ENCODE measurements around the gene LRRN2.

The LRRN2 gene

GRCh38 chr1:204592246-204592948 is 93.1 kb downstream of the LRRN2 start:
- DNase-seq, result no peak

GRCh38 chr1:204591473-204592090 is 94.0 kb downstream of the LRRN2 start:
- DNase-seq, result no peak

- no peak for DNase-seq
These were observed 96.0 kb downstream of the LRRN2 start for GRCh38 chr1:204589409-204590038.

- DNase-seq, result no peak
These were observed 96.7 kb downstream of the LRRN2 start for GRCh38 chr1:204588826-204589225.

GRCh38 chr1:204587621-204588020 is 97.9 kb downstream of the LRRN2 start:
- DNase-seq, result no peak

- no peak for DNase-seq
These were observed 100.7 kb downstream of the LRRN2 start for GRCh38 chr1:204584699-204585372.

- DNase-seq, result no peak
These were observed 101.5 kb downstream of the LRRN2 start for GRCh38 chr1:204583909-204584632.

- no peak for DNase-seq
These were observed 103.8 kb downstream of the LRRN2 start for GRCh38 chr1:204581759-204582158.

GRCh38 chr1:204580862-204581261 is 104.7 kb downstream of the LRRN2 start:
- no peak for DNase-seq

GRCh38 chr1:204579681-204580080 is 105.9 kb downstream of the LRRN2 start:
- no peak for DNase-seq

- no peak for DNase-seq
These were observed 106.5 kb downstream of the LRRN2 start for GRCh38 chr1:204578867-204579664.

- DNase-seq, result no peak
These were observed 107.6 kb downstream of the LRRN2 start for GRCh38 chr1:204577794-204578478.

- DNase-seq, result no peak
These were observed 109.1 kb downstream of the LRRN2 start for GRCh38 chr1:204576422-204576821.

- no peak for DNase-seq
These were observed 110.0 kb downstream of the LRRN2 start for GRCh38 chr1:204575221-204576190.

- DNase-seq, result peak; percentile 56
These were observed 110.7 kb downstream of the LRRN2 start for GRCh38 chr1:204574865-204575163.

GRCh38 chr1:204574016-204574864 is 111.3 kb downstream of the LRRN2 start:
- DNase-seq, result no peak

- no peak for DNase-seq
These were observed 112.3 kb downstream of the LRRN2 start for GRCh38 chr1:204572923-204573922.

- DNase-seq, result no peak
These were observed 113.9 kb downstream of the LRRN2 start for GRCh38 chr1:204571631-204572030.

Measured in left hindlimb (tissue), 1 donor.